Posterior vena cava (tissue), 2 donors: Measurements from ENCODE around the gene IER5. TPM values are rescaled to one million over a fixed set of nuclear protein-coding genes. Genes with fewer than 3 reads are reported as not detected.

Experiments used
- DNase-seq: peaks from one replicate; pipeline ENCODE4 v3.0.0-alpha.2; 2020; ENCODE audit warnings: low spot score
- intact Hi-C, 2 donors: fragments of 100-400 bp; cut with DNase I; formaldehyde crosslinking; loops; one replicate each; pipeline versions ENCODE4 v1.14.1 to v1.14.2; 2022 to 2023
- total RNA-seq, 2 donors: library from RNA; stranded (reverse); fragmentation: NEBNext Ultra II Directional; extraction: Animal tissue kit (Norgen Biotek cat#: 25700); gene quantifications; one replicate each; pipeline ENCODE4 v1.2.1, GENCODE V29; 2021
- donor health status: DM: yes; HTN: yes; CAD: no.
- donor health status: DM: yes; HTN: yes; CAD: no.

The IER5 gene
- total RNA-seq, 2 donors from 2014 or later, result 12.0 to 27.3 TPM

DNA sequence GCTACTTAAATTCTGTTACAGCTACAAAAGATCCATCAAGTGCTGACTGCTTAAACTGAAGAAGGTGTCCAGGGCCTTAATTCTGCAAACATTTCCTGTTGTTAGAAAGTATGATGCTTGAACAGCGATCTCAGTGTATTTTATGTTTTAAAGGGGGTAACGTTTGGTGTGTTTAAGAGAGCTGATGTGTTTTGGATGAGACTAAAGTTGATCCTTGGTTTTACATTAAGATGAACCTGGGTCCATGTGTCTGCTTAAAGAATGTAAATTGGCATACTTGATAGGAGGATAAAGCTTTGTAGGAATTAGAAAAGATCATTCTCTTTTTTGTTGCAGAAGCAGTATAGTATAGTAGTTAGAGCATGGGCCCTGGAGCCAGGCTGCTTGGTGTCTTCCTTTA lies 3.6 kb downstream of the IER5 start:
- no peak for DNase-seq
- intact Hi-C loops, result no loop called here

GRCh38 chr1:181092883-181093458 lies 4.5 kb downstream of the IER5 start:
- DNase-seq, result no peak

DNA sequence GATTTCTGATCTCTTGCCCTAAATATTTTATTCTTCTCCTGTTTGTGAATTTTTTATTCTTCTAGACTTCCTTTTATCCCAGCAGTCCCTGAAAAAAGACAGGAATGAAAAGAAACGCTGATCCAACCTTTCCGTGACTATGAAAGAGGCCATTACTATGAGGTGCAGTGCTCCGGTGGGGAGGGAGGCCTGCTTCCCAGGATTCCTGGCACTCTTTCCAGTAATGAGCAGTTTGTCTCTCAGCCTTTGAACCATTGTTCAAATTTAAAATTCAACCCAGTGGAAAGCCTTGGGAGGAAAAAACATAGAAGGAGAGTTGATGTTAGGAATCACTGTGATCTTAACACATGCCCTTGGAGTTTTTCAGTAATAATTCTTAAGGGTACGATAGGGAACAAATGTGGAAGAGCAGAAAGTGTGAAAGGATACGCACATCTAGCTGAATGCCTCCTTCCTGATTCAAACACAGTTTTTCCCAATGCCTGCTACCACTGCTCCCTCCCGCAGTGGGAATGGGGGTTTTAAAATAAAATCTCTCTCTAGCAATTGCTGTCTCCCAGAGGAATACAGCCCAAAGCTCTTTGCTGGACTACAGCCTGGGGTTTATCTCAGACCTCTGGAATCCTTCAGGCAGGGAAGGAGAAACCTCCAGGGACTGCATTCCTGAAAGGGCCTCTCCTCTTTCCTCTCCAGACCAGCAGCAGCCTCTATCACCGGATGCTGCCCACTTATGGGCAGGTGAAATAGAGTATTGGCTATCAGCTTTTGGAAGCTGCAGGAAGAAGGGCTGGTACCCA lies 6.1 kb downstream of the IER5 start:
- intact Hi-C loops, result no loop called here
- DNase-seq, result no peak

More at GRCh38 chr1:181092883-181093458, 4.5 kb downstream of the IER5 start:
- intact Hi-C loops, result no loop called here

- intact Hi-C loops, result no loop called here
- DNase-seq, result no peak
Observed at GRCh38 chr1:181095260-181095659, 6.8 kb downstream of the IER5 start.

DNA sequence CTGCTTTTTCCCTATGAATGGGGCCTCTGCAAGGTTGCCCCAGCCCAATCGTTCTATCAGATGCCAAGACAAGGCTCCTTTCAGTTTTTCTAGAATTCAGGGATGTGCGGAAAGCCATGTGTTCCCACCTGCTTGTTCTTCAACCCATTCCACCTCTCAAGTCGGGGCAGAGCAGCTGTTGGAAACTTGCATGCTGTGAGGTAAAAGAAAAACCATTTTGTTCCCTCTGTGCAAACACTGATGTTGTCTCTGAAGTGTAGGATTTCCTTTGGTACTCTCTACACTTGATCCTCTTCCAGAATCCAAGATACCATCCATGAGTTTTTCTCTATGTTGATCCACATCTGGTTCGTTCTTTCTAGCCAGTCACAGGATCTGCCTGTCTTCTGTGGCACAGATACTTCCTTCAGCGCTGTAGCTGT lies 7.3 kb downstream of the IER5 start:
- intact Hi-C loops, result no loop called here
- DNase-seq, result no peak

DNA sequence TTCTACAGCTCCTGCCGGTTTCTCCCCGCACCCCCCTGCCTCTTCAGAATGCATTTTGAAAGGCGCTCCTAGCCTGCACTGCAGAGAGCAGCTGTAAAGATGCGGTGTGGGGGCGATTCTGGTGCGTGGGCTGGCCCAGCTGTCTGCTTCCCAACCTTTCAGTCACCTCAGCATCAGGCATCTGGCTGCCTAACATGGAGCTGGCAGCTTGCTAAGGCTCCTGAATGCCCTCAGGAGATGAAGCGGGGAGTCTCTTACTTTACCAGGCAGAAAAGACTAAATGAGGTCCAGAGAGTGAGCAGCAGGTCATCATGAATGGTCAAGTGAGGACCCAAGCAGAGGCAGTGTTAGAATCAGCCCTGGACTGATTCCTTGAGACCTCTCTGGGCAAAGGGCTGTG lies 8.7 kb downstream of the IER5 start:
- DNase-seq, result no peak
- intact Hi-C loops, result no loop called here

- intact Hi-C loops, result loop anchor here in 1 of 2 donors (2.0 kb wide), 1 partner anchor 27 kb away; no protein-coding TSS in a partner anchor
- no peak for DNase-seq
Observed at GRCh38 chr1:181099152-181100014, 10.9 kb downstream of the IER5 start.

DNA sequence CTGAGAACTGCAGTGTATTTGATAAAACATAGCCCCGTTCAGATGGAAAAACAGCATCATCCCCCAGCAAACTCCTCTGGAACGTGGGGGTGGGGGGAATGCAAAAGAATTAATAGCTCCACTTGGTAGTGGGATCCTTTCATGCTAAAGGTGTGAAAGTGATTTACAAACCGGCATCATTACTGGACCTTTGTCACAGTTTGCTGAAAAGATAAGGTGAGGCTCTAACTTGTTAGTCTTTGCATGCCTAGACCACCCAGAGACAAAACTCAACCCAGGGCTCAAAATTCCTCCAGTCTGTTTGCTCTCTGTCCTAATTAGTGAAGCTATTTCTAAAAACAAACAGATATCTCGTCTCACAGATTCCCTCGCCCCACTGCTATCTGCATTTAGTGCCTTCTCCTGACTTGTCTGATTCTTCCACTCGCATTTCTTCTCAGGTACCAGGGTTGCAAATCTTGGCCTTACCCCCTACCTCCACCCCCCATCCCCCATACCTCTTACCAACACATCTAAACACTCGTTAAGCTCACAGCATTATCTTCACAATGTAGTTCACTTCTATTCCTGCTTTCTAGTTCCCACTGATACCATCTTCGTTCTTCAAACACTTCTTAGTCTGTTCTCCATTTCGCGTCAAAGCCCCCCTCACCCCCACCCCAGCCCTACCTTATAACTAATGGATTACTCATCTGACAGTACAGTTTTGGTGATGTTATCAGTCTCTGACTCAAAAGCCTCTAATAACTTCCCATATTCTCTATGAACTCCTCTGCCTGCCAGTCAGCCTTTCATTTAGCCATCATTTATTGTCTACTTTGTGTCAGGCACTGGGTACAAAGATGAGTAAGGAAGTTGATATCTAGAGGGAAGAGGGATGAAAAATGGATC lies 11.8 kb downstream of the IER5 start:
- no peak for DNase-seq
- intact Hi-C loops, result loop anchor here in 1 of 2 donors (2.0 kb wide), 1 partner anchor 27 kb away; no protein-coding TSS in a partner anchor

GRCh38 chr1:181100934-181101333 lies 12.4 kb downstream of the IER5 start:
- no peak for DNase-seq
- intact Hi-C loops, result loop anchor here in 1 of 2 donors (2.0 kb wide), 1 partner anchor 26 kb away; no protein-coding TSS in a partner anchor

DNA sequence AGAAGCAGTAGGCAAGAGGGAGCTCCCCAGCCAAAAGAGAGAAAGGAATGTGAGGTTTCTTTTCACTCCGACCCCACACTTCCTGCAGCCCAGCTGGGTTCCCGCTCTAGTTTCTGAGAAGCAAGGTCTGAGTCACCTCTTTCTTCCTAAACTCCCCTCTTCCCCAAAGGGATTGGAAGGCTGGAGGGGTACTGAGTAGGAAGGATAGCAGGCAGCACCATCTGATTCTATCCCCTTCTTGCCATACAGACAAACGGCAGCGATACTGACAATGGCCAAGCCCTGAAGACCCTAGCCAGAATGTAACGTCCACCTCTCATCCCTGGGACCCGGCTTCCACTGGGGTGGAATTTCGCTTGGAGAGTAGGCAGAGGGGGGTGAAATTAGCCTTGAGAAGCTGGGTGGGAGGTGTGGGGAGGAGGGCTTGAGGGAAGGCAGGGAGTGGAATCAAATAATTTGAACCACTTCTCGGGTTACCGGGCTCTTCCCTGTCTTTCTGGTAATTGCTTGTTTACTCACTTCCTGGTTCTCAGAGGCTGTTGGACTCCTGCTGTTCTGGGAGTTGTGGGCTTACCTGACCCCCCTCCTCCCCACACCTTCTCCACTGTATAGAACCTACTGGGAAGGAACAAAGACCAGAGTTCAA lies 13.2 kb downstream of the IER5 start:
- intact Hi-C loops, result loop anchor here in 1 of 2 donors (2.0 kb wide), 1 partner anchor 25 kb away; no protein-coding TSS in a partner anchor
- no peak for DNase-seq

DNA sequence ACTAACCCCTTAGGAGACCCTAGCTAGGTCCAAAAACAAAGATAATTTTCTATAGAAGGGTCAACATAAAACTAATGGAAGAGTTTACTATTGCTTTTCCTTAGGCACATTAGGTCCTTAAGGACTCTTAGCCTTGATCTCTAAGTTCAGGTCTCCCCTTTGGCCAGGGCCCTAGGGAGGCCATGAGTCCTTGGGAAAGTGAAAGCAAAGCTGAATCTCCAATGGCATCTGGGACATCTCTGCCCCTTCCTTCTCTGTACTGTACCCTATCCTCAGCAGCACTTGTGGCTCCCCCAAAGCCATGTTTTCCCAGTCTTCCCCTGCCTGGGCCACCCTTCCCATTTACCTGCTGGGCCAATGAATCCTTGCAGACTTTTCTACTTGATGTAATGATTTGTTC lies 14.3 kb downstream of the IER5 start:
- DNase-seq, result no peak
- intact Hi-C loops, result no loop called here

DNA sequence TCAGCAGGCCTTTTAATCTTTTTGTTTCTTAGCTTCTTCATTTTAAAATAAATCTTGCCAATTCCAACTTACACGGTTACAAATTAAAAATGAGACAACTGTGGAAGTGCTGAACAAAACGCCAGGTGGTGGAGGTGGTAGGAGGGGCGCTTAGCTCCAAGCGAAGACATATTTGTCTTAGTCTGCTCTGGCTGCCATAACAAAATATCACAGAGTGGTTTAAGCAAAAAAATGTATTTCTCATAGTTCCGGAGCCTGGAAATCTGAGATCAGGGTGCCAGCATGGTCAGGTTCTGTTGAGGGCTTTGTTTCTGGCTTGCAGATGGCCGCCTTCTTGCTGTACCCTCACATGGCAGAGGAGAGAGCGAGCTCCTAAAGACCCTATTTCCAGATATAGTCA lies 14.9 kb downstream of the IER5 start:
- no peak for DNase-seq
- intact Hi-C loops, result no loop called here

GRCh38 chr1:181104042-181104789 lies 15.7 kb downstream of the IER5 start:
- no peak for DNase-seq
- intact Hi-C loops, result no loop called here

DNA sequence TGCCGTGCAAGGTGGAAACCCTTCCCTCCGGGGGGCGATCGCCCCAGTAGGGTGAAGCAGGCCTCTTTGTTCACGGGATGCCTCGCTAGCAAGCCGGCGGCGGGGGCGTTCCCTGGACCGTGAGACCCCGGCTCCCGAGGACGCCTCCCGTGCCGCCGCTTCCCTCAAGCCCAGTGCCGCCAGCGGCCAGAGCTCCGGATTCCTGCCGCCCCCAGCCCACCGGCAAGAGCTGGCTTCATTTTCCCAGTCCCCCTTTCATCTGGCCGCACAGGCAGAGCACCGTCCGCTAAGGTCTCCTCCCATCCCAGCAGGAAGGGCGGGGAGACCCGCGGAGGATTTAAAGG lies 16.3 kb downstream of the IER5 start:
- intact Hi-C loops, result no loop called here
- peak; percentile 86 for DNase-seq

DNA sequence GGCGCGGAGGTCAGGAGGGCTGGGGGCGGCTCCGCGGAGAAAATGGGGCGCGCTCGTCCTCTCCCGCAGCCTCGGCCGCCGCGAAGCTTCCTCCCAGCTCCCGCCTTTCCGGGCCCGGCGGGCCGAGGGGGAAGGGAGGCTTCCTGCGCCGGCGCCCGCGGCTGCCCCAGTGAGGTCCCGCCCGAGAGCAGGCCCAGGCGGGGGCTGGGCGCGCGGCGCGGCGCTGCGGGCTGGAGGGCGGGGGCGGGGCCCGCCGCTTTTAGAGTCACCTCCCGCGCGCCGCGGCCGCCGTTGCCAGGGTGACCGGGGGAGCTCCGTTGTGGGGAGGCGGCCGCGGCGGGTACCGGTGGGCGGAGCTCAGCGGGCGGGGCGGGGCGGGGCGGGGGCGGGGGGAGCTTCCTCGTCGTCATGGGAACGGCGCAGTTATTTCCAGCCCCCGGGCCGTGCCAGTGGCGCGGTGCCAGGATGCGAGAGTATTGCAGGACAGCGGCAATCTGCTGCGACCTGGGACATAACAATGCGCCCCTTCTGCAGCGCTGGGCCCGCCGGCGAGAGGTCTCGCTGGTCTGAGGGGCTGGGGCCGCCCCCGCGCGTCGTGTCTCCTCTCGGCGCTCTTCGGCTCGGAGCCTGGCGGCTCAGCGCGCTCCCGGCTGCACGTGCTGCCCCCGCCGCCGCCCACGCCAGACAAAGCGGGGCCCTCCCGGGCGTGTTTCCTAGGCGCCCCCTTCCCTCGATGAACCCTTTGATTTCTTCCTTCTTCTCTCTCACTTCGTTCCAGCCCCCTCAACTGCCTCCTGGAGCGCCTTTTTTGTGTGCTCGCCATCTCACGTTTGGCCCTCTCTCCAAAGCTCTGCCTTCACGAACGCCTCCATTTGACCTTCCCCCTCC lies 16.9 kb downstream of the IER5 start:
- intact Hi-C loops, result no loop called here
- peak; percentile 99 for DNase-seq

GRCh38 chr1:181106022-181106312 lies 17.5 kb downstream of the IER5 start:
- no peak for DNase-seq
- intact Hi-C loops, result no loop called here

GRCh38 chr1:181106479-181106878 lies 18.0 kb downstream of the IER5 start:
- intact Hi-C loops, result no loop called here
- DNase-seq, result no peak
